Type B pancreatic cell (in vitro differentiated cells): ENCODE measurements around the gene PAX5. TPM values are rescaled to one million over a fixed set of nuclear protein-coding genes. Genes with fewer than 3 reads are reported as not detected.

ENCODE experiments used
- DNase-seq: peaks from one replicate; pipeline ENCODE4 v3.0.0; 2021; ENCODE audit warnings: mixed read lengths; ENCODE audit not compliant: unreplicated experiment; ENCODE audit errors: extremely low spot score
- H3K27ac Mint-ChIP-seq: 2 replicates; pipeline ENCODE4 v1.8.0; 2021; ENCODE audit warnings: mild to moderate bottlenecking, mixed read lengths
- H3K27me3 Mint-ChIP-seq: 2 replicates; pipeline ENCODE4 v1.8.0; 2021; ENCODE audit warnings: mixed read lengths
- H3K36me3 Mint-ChIP-seq: 2 replicates; pipeline ENCODE4 v1.8.0; 2021; ENCODE audit warnings: mixed read lengths
- H3K4me1 Mint-ChIP-seq: one replicate; pipeline ENCODE4 v1.8.0; 2021; ENCODE audit warnings: mixed read lengths; ENCODE audit not compliant: unreplicated experiment
- H3K4me3 Mint-ChIP-seq: 2 replicates; pipeline ENCODE4 v1.8.0; 2021; ENCODE audit warnings: mild to moderate bottlenecking, mixed read lengths
- H3K9me3 Mint-ChIP-seq: 2 replicates; pipeline ENCODE4 v1.8.0; 2021; ENCODE audit warnings: mixed read lengths
- CTCF ChIP-seq: fragments of 200-600 bp; sonication (generic); conservative IDR thresholded peaks from 2 replicates; pipeline ENCODE4 v1.5.0; 2021; ENCODE audit warnings: antibody characterized with exemption, mild to moderate bottlenecking
- total RNA-seq: library from RNA; stranded (reverse); gene quantifications from 2 replicates; pipeline ENCODE4 v1.2.1, GENCODE V29; 2021; ENCODE audit warnings: low replicate concordance

The PAX5 gene
- total RNA-seq, 1 donor from 2014 or later = not detected

- H3K27ac Mint-ChIP-seq = no peak overlapping the region
- peaks cover 4% of the 10 kb centered on the region for H3K9me3 Mint-ChIP-seq
- H3K36me3 Mint-ChIP-seq = no peaks in the 10 kb centered on the region
- peaks cover 9% of the 10 kb centered on the region for H3K4me1 Mint-ChIP-seq
- TF ChIP-seq CTCF = no peak
- H3K27me3 Mint-ChIP-seq = peaks cover 89% of the 10 kb centered on the region
- H3K4me3 Mint-ChIP-seq = peak overlapping the region; percentile 66
- DNase-seq = no peak
These were observed 48.1 kb downstream of the PAX5 start for GRCh38 chr9:36985769-36986467.

GRCh38 chr9:36985061-36985768 is 48.9 kb downstream of the PAX5 start:
- peaks cover 9% of the 10 kb centered on the region for H3K4me1 Mint-ChIP-seq
- H3K9me3 Mint-ChIP-seq = peaks cover under 1% of the 10 kb centered on the region
- TF ChIP-seq CTCF = no peak
- peaks cover 92% of the 10 kb centered on the region for H3K27me3 Mint-ChIP-seq
- no peak overlapping the region for H3K27ac Mint-ChIP-seq
- no peak for DNase-seq
- no peaks in the 10 kb centered on the region for H3K36me3 Mint-ChIP-seq
- peak overlapping the region; percentile 66 for H3K4me3 Mint-ChIP-seq

GRCh38 chr9:36980148-36980974 is 53.7 kb downstream of the PAX5 start:
- Mint-ChIP-seq H3K36me3 (no peaks in the 10 kb centered on the region), H3K4me1 (no peaks in the 10 kb centered on the region), H3K27me3 (peaks cover 91% of the 10 kb centered on the region), H3K4me3 (no peak overlapping the region), H3K27ac (no peak overlapping the region), H3K9me3 (no peaks in the 10 kb centered on the region)
- no peak for DNase-seq
- TF ChIP-seq CTCF = no peak

DNA sequence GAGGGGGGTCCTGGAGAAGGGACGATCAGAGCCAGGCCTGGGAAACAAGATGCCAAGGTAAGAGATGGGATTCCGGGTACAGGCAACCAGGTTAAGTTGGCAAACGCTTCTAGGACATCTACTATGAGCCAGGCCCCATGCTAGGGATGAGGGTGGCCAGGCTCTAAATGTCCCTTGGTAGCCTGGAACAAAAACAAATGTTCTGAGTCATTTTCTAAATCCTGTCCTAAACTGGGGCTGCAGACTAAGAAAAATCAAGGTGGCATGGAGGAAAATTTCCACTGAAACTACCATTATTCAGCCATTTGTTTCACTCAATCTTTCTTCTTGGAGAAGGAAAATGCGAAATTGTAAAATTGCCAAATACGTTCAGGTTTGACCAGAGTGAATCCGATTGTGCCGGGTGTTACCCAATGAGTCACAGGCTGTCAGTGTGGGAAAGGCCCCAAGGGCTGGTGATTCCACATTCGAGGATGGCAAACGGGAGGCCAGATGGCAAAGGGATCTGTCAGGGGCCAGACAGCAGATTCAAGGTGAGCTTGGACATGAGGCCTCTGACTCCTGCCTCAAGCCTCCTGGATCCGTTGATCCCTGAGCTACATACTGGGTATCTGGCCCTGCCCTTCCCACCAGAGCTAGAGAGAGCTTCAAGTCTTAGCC is 57.6 kb downstream of the PAX5 start:
- peaks cover 61% of the 10 kb centered on the region for H3K27me3 Mint-ChIP-seq
- peak; percentile 18 for DNase-seq

More for the DNA sequence above, 57.6 kb downstream of the PAX5 start:
- H3K36me3 Mint-ChIP-seq = no peaks in the 10 kb centered on the region
- H3K27ac Mint-ChIP-seq = no peak overlapping the region
- H3K4me1 Mint-ChIP-seq = no peaks in the 10 kb centered on the region
- no peaks in the 10 kb centered on the region for H3K9me3 Mint-ChIP-seq
- no peak overlapping the region for H3K4me3 Mint-ChIP-seq
- no peak for TF ChIP-seq CTCF
